ENCODE results near the gene ACHE.

DNA sequence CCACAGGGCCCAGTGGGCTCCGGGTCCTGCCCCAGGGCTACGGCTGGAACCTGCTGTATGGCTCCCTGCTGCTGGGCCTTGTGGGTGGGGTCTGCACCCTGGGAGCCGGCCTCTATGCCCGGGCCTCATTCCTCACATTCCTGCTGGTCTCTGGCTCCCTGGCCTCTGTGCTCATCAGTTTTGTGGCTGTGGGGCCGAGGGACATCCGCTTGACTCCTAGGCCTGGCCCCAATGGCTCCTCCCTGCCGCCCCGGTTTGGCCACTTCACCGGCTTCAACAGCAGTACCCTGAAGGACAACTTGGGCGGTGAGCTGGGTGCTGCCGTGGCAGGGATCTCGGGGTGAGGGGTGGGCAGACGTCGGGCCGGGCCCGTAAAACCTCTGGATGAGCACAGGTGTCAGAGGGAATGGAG, 38.8 kb downstream of the ACHE start:
- no peak for TF ChIP-seq CTCF (IDR thresholded peaks at IDR 0.05)
- TF ChIP-seq MAX (IDR thresholded peaks at IDR 0.05): no peak
- TF ChIP-seq NPAS2 (CRISPR knock-in tag; IDR thresholded peaks at IDR 0.05; ENCODE audit: borderline replicate concordance): no peak
- no peak for TF ChIP-seq CHD2 (IDR thresholded peaks at IDR 0.05; ENCODE audit: low read length, partially characterized antibody)
- TF ChIP-seq RCOR1 (IDR thresholded peaks at IDR 0.05; ENCODE audit: low read depth, low read length): no peak
